NB4 (cell line): ENCODE data around the gene FOXC2.

Source experiments
- DNase-seq: peaks from one replicate; pipeline ENCODE4 v3.0.0; 2010; ENCODE audit warnings: low read depth
- H3K4me3 ChIP-seq: one replicate; pipeline ENCODE4 v1.5.1; 2011; ENCODE audit warnings: mild to moderate bottlenecking, low read depth, low read length, moderate library complexity
- MYC ChIP-seq: IDR thresholded peaks from 2 replicates; pipeline ENCODE4 v1.6.1; 2011; ENCODE audit warnings: low read depth, low read length
- POLR2A ChIP-seq: IDR thresholded peaks from 2 replicates; pipeline ENCODE4 v1.6.1; 2011; ENCODE audit warnings: mild to moderate bottlenecking; ENCODE audit not compliant: insufficient read length; ENCODE audit errors: extremely low read depth
- TF ChIP-seq, protein P1 (sequence below): IDR thresholded peaks from 2 replicates; pipeline ENCODE4 v1.6.1; 2011; ENCODE audit warnings: low read depth, low read length
- TF ChIP-seq, protein P2 (sequence below): IDR thresholded peaks from one replicate; pipeline ENCODE4 v1.5.1; 2012; ENCODE audit warnings: low read depth, low read length

The FOXC2 gene

DNA sequence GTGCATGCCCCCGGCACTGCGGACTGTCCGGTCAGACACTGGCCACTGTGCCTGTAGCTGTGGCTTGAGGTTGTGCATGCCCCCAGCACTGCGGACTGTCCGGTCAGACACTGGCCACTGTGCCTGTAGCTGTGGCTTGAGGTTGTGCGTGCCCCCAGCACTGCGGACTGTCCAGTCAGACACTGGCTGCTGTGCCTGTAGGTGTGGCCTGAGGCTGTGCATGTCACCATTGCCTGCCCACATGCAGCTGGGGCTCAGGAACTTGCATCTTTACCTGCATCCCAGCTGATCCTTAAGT is 16.8 kb upstream of the FOXC2 start:
- TF ChIP-seq POLR2A (no peak), MYC (no peak)
- TF ChIP-seq, protein P1, sequence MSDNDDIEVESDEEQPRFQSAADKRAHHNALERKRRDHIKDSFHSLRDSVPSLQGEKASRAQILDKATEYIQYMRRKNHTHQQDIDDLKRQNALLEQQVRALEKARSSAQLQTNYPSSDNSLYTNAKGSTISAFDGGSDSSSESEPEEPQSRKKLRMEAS: no peak
- TF ChIP-seq, protein P2, sequence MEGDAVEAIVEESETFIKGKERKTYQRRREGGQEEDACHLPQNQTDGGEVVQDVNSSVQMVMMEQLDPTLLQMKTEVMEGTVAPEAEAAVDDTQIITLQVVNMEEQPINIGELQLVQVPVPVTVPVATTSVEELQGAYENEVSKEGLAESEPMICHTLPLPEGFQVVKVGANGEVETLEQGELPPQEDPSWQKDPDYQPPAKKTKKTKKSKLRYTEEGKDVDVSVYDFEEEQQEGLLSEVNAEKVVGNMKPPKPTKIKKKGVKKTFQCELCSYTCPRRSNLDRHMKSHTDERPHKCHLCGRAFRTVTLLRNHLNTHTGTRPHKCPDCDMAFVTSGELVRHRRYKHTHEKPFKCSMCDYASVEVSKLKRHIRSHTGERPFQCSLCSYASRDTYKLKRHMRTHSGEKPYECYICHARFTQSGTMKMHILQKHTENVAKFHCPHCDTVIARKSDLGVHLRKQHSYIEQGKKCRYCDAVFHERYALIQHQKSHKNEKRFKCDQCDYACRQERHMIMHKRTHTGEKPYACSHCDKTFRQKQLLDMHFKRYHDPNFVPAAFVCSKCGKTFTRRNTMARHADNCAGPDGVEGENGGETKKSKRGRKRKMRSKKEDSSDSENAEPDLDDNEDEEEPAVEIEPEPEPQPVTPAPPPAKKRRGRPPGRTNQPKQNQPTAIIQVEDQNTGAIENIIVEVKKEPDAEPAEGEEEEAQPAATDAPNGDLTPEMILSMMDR: no peak
- no peak for DNase-seq
- no peak overlapping the region for H3K4me3 ChIP-seq

DNA sequence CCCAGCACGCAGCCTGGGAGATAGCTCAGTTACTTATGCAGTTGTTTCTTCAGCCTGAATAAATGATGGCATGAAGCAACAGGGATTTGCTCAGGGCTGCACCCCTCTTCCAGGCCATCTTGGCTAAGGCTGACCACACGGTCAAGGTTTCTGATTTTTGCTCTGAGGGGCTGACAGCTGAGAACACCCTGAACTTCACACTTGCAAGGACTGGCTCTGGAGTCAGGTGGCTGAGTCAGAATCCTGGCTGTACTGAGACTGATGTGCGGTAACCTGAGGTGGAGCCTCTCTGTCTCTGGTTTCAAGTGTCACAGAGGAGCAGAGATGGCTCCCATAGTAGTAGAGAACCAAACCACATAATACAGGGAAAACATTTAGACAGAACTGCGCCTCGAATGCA is 16.3 kb upstream of the FOXC2 start:
- TF ChIP-seq, protein P2: no peak
- no peak for DNase-seq
- no peak overlapping the region for H3K4me3 ChIP-seq

DNA sequence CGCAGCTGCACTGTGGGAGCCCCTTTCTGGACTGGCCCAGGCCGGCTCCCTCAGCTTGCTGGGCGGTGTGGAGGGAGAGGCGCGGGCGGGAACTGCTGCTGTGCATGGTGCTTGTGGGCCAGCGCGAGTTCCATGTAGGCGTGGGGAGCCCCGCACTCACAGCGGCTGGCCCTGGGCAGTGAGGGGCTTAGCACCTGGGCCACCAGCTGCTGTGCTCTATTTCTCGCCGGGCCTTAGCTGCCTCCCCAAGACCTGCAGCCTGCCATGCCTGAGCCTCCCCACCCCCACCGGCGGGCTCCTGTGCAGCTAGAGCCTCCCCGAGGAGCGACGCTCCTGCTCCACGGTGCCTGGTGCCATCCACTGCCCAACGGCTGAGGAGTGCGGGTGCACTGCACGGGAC is 13.3 kb upstream of the FOXC2 start:
- TF ChIP-seq, protein P1: no peak
- TF ChIP-seq POLR2A (no peak), MYC (no peak)
- TF ChIP-seq, protein P2: no peak
- no peak overlapping the region for H3K4me3 ChIP-seq
- no peak for DNase-seq

DNA sequence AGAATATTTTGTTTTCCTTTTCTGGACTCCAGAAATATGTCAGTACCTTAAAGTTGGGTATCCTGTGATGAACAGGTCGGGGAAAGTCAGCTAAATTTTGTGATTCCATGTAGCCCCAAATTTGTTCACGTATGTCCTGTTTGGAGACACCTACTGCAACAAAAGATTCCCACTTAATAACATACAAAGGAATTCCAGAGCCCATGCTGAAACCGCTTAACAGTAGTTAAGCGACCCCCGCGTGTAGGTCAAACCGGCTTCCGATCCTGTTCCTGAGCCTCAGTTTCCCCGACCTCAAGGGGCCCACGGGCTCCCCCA is 12.1 kb upstream of the FOXC2 start:
- DNase-seq: no peak
- peak overlapping the region; percentile 97 for H3K4me3 ChIP-seq

DNA sequence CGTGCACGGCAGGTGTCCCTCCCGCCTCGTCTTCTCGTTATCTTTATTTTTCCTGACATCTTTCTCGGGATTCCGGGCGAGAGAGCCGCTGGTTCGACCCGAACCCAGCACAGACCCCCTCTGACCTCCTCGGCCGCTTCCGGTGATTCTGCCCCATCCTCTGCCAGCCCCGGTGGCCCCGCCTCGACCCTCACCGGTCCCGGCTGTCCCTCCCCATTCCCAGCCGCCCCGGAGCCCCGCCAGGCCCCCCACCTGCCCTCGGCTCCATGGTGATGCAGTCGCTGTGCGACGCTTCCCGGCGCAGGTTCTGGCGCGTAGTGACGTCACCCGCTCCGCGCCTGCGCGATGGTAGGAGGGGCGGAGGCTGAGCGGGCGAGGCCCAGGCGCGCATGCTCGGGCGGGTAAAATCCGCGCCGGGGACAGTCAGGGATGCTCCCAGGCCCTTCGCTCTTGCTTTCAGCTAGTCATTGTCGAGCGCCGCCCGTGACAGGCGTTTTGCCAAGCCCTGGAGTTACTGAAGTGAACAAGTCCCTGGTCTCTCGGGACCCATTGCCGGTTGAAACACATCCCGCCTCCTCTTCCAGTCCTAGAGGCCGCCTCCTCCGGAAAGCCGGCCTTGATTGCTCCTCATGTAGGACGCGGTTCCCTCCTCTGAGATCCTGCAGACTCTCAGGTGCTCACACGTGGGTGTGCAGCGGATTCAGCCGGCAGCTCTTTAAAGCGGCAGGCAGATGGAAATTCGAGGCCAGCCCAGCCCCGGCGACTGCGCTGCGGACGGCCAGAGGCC is 11.5 kb upstream of the FOXC2 start, which contains the start of gene MTHFSD:
Gene MTHFSD, minus strand, starts transcription at position 319 of the 787 bp plus-strand sequence. Its CDS starts 51 bp downstream, at position 268.
- TF ChIP-seq POLR2A (peak; percentile 78), MYC (peak; percentile 39)
- TF ChIP-seq, protein P1: peak; percentile 27; the same call in 1 of the 2 replicates
- TF ChIP-seq, protein P2: no peak
- peak within 1 kb of the TSS; percentile 97 for H3K4me3 ChIP-seq
- peak; percentile 93 for DNase-seq

More for the DNA sequence above, 12.1 kb upstream of the FOXC2 start:
- TF ChIP-seq POLR2A: no peak
- TF ChIP-seq, protein P1: no peak
- TF ChIP-seq, protein P2: no peak
- TF ChIP-seq MYC: no peak

DNA sequence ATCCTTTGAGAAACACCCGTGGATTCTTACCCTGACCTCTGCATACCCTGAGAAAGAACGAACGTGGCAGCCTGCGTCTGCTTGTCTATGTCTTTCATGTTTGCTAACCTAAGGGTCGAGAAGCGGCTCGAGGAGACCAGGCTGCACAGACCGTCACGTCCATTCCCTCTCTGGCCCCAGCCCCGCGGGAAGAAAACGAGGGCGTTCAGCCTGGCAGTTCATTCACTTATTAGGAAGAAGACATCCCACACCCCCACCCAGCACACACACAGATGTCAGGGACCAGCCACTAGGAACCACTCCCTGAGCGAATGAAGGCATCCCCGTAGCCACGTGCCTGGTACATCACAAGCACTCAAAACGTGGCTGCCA is 10.9 kb upstream of the FOXC2 start:
- no peak for DNase-seq
- peak overlapping the region; percentile 97 for H3K4me3 ChIP-seq
- TF ChIP-seq, protein P2: no peak
- TF ChIP-seq MYC (no peak), POLR2A (no peak)
- TF ChIP-seq, protein P1: no peak
